NCI-H748 (cell line): ENCODE measurements around the gene ACAP3.

ENCODE experiments used
- DNase-seq: peaks from one replicate; lab custom pipeline; 2025; ENCODE audit not compliant: unreplicated experiment; lab: John Stamatoyannopoulos, UW

Gene ACAP3

GRCh38 chr1:1286313-1287261, 21.1 kb downstream of the ACAP3 start:
- DNase-seq, result no peak

- DNase-seq, result no peak
Observed at GRCh38 chr1:1285611-1286311, 22.0 kb downstream of the ACAP3 start.

- no peak for DNase-seq
Observed at GRCh38 chr1:1285102-1285571, 22.6 kb downstream of the ACAP3 start.

- no peak for DNase-seq
Observed at GRCh38 chr1:1284221-1285101, 23.3 kb downstream of the ACAP3 start.

DNA sequence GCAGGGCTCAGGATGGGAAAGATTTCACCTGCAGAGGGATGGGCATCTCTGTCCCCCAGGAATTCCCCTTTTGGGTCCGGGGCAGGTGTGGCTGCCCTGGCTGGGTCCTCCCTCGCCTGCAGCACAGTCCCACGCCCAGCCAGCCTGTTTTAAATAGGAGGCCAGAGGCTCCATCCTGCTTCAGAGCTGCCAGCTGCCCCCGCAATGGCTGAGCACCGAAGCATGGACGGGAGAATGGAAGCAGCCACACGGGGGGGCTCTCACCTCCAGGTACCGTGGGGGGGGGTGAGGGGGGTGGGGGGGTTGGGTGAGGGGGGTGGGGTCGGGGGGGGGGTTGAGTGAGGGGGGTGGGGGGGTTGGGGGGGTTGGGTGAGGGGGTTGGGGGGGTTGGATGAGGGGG, 23.9 kb downstream of the ACAP3 start:
- DNase-seq, result peak; percentile 12

- DNase-seq, result no peak
Observed at GRCh38 chr1:1282998-1283397, 24.7 kb downstream of the ACAP3 start.

GRCh38 chr1:1281533-1282321, 26.0 kb downstream of the ACAP3 start:
- no peak for DNase-seq

DNA sequence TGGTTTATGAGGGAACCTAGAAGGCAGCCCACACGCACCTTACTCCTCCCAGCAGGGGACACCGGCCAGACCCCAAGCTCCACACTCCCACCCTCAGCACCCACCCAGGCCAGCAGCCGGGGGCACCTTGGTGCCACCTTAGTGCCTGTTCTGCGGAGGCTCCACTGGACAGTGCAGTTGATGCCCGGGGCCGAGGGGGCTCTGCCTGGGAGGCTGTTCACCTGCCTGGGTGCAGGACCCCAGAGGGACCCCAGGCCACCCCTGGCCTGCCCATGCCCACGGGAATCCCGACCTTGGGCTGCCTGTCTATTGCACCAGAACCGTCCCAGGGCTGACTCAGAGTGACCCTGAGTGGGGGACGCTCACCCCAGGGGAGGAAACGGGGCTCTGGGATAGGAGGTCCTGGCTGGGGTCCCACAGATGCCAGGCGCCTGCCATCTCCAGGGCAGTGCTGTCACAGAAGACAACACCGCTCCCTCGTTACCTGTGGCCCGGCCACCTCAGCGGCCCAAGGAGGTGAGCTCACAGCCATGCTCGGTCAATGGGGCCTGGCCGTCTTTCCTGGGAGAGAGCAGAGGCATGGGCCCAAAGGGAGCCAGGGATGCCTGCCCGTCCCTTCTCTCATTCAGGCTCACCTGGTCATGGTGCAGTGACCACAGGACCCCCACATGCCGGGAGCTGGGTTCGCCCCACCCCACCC, 26.8 kb downstream of the ACAP3 start:
- no peak for DNase-seq

DNA sequence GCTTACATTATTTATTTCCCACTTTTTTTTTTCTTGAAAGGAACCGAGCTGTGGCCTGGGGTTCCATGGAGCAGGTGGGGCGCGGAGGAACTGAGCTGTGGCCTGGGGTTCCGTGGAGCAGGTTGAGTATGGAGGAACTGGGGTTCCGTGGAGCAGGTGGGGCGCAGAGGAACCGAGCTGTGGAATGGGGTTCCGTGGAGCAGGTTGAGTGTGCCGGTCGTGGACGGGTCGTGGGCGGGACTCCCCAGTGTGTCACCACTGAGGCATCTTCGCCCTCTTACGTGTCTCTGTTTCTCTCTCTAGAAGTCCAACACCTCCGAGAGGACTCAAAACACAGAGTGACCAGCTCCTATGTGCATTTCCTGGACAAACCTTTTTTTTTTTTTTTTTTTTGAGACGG, 28.7 kb downstream of the ACAP3 start:
- no peak for DNase-seq

DNA sequence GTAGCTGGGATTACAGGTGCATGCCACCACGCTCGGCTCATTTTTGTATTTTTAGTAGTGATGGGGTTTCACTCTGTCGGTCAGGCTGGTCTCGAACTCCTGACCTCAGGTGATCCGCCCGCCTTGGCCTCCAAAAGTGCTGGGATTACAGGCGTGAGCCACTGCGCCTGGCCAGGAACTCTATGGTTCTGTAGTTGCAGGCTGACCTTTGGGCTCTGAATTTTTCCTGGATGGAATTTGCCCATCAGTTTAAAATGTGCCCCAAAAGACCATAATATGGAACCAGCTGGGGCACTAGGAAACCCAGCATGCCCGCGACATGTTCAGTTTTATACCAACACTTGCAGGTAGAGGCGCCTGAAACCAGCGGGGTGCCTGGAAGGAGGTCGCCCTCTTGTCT, 29.1 kb downstream of the ACAP3 start:
- DNase-seq, result no peak

DNA sequence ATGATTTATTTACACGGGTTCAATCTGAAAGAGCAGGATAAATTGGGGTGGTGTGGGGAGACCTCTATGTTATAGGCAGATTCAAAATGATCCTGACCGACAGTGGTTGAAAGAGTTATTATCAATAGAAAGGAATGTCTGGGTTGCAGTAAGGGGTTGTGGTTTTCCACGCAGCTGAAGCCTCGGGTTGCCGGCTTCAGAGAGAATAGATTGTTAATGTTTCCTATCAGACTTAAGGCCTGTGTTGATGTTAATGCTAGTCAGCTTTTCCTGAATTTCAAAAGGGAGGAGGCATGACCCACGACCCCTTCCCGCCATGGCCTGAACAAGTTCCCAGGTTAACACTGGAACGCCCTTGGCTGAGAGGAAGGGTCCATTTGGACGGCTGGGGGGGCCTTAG, 31.9 kb downstream of the ACAP3 start:
- no peak for DNase-seq

GRCh38 chr1:1274931-1275431, 32.7 kb downstream of the ACAP3 start:
- DNase-seq, result no peak

- DNase-seq, result no peak
Observed at GRCh38 chr1:1274299-1274930, 33.3 kb downstream of the ACAP3 start.

DNA sequence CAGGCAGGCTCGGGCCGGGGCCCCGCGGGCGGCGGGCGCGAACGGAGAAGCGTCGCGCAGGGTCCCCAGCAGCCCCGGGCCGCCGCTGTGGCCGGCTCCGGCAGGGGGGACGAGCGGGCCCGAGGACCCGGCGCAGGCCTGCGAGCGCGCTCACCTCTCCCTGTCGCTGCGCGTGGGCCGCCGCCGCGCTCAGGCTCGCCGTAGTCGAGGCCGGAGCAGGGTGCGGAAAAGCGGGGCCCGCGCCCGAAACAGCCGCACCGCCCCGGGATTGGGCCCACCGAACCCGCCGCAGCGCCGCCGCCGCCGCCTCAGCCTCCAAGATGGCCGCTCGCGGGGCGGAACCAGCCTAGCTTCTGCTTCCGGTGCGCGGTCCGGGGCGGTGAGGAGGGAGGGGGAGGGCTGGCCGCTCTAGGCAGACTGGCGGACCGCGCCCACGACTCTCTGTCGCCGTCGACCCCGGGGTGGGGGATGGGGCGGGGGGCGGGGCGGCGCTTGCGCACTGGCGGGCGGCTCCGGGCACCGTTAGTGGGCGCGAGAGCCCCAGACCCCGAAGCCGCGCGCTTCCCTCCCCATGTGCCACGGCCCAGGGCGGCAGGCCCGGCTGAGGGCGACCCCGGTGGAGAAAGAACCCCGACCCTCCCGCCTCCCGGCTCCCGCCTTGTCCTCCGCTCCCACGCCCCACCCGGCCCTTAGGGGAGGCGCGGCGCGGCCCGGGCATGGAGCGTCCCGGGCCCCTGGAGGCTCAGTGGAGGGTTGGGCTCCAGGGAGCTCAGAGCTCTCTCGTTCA, 34.0 kb downstream of the ACAP3 start, which contains the start of gene UBE2J2:
UBE2J2 (minus strand) TSS at position 343 of the 787 bp plus-strand sequence. CDS start 5,862 bp downstream, outside the sequence.
- DNase-seq, result peak; percentile 85

DNA sequence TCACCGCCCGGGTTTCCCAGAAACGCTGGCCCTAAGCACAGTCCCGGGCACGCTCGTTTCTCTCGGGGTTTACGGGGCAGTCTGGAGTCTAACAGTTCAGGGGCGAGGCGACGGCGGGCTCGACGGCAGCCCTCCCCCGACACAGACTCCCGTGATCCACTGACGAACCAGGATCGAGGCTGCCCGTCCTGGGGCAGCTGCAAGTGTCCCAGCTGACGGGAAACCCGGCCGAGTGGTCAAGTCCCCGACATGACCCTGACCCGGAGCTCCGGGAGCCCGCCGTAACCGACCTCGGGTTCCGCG, 34.6 kb downstream of the ACAP3 start:
- no peak for DNase-seq

GRCh38 chr1:1272341-1273208, 35.2 kb downstream of the ACAP3 start:
- DNase-seq, result peak; percentile 15

DNA sequence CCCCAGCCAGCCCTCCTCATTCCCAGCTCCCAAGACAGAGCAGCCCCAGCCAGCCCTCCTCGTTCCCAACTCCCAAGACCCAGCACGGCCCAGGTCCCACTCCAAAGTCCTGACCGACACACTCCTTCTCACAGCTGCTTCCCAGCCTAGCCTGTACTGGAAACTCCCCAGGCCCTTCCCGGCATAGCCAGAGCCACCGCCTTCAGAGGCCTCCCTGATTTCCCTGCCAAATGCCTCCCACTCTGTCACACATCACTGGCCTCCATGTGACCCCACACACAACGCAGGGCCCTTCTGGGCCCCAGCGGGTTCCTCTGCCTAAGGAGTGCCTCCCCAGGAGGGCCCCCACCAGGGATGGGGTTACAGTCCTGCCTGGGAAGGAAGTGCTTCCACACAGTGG, 36.9 kb downstream of the ACAP3 start:
- no peak for DNase-seq
